GM21423 (cell line): Measurements from ENCODE around the gene C2orf15.
"Not testable (repeated sequence)": the region's sequence is repeated elsewhere in the genome, so short reads cannot be mapped to it uniquely, and the experiment has no call there.

Source experiments
- ATAC-seq: cut with Tn5 transposase; IDR thresholded peaks from one replicate; pipeline ENCODE4 v1.9.1; 2021; ENCODE audit warnings: mild to moderate bottlenecking, moderate library complexity; ENCODE audit not compliant: unreplicated experiment

Gene C2orf15

GRCh38 chr2:99141110-99142108 lies at the start of gene C2orf15:
TSS of gene C2orf15 (plus strand) at chr2:99141707. CDS start at chr2:99150559, 8,852 bp downstream.
- peak; percentile 88 for ATAC-seq

DNA sequence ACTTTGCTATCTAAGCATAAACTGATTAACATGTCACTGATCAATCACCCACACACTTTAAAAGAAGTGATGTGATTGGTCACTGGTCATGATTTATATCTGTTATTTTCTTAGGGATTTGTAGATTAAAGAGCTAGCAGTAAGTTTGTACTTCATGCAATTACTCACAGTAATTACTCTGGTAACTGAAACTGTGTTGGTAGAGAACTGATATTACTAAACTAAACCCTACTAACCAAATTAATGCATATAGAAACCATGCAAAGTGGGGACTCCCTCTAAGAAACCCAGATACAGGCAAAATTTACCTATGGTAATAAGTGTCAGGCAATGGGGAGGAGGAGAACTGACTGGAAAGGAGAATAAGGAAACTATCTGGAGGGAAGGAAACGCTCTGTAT lies 44.8 kb upstream of the C2orf15 start:
- ATAC-seq = no peak

- no peak for ATAC-seq
Measured at GRCh38 chr2:99101697-99102096, 39.8 kb upstream of the C2orf15 start.

GRCh38 chr2:99104006-99104405 lies 37.5 kb upstream of the C2orf15 start:
- no peak for ATAC-seq

DNA sequence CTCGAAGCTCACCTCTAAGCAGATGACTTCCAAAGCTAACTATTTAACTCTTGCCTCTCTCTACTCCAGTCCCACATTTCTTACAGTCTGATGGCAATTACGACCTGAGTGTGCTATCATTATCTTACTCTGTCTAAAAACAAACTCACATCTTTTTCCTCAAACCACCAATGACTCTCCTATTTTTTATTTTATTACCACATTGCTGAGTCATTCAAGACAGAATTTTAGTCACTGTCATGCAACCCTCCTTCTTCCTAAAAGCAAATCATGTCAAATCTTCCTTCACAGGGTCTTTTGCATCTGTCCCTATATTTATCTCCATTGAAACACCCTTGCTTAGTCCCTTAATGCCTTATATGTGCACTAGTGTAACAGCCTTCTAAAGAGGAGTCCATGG lies 34.6 kb upstream of the C2orf15 start:
- no peak for ATAC-seq

- no peak for ATAC-seq
Measured at GRCh38 chr2:99111236-99111635, 30.3 kb upstream of the C2orf15 start.

DNA sequence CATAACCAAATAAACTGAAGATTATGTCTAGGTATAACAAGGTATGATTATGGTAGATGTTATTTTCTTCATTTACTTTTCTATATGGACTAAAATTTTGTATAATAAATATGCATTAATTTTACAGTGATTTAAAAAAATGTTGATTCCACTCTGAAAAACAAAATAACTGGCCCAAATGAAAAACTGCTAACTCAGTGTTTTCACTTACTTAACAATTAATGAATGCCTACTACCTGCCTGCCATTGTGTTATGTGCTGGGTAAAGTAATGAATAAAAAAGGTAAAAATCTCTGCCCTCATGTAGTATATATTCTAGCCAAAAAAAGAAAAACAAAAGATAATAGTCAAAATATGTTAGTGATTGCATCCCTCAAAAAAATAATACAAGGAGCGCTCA lies 29.6 kb upstream of the C2orf15 start:
- no peak for ATAC-seq

DNA sequence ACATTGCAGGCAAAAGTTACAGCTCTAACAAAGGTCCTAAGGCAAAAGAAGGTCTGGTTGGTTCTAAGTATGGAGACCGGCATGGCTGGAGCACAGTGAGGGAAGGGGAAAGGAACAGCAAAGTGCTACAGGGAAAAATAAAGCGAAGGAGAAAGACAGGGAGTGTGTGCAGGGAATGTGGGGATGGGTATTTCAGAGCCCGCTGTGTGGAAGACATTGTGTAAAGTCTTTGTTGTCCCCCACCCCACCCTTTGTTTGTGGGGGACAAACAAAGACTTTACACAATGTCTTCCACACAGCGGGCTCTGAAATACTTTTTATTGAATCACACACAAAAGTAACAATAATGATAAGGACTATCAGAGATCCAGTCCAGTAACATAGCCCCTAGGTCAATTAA lies 28.9 kb upstream of the C2orf15 start:
- no peak for ATAC-seq

- no peak for ATAC-seq
Measured at GRCh38 chr2:99127981-99128380, 13.5 kb upstream of the C2orf15 start.

- not testable (repeated sequence) for ATAC-seq
Measured at GRCh38 chr2:99135044-99135556, 6.4 kb upstream of the C2orf15 start.

GRCh38 chr2:99139003-99139402 lies 2.5 kb upstream of the C2orf15 start:
- no peak for ATAC-seq

- ATAC-seq = no peak
Measured at GRCh38 chr2:99140056-99140859, 1.2 kb upstream of the C2orf15 start.

DNA sequence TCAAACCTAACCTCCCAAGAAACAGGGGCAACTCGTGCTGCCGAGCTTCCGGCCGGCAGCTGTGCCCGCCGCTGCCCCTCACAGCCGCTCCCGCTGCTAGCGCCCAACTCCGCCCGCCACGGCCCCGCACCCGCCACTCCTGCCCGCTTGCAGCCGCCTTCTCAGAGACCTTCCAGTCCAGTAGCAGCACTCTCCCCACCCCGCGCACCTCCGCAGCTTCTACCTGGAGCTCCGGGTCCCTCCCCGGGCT lies 722 bp upstream of the C2orf15 start:
- peak; percentile 23 for ATAC-seq

DNA sequence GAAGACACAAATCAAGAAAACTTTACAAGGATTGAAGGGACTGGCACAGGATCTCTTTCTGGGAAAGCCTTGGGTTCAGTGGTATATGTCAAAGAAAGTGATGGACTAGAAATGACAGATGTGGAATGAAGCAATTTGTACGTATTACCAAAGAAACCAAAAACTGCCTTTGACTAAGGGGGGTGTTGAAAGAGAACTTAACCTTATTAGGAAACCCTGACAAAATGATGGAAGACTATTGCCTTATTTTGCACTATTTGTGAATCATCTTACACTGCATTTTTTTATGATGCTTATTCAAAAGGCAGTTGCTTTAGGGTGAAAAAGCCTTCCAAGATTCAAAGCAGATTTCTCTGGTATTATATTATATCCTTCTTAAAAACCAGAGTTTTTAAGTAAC lies 9.2 kb downstream of the C2orf15 start:
- ATAC-seq = no peak

GRCh38 chr2:99152199-99152895 lies 10.8 kb downstream of the C2orf15 start:
- ATAC-seq = no peak

DNA sequence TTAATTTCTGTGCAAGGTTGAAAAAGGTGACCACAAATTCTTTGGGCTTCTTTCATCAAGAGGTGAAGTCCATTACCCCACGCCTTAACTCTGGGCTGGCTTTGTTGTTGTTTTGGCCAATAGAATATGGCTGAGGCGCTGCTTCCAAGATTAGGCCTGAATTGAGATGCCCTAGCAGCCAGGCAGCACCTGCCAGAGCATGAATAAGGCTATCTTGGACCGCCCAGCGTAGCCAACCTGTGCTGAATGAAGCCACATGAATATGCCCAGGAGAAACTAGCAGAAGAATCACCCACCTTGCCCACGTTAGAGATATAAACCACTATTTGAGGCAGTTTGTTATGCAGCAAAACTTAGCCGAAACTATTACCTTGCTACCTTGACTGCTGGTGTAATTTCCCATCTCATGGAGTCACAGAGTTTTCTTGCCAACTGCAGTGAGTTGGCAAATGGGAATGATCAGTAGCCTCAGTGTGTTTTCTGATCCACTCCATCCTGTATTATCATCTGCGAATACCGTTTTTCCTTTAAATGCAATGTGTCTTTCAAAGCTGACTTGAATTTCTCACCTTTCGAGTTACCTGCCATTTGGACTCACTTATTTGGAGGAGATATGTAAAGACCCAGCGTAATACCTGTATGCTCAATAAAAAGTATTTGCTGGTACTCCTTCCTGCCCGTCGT lies 12.6 kb downstream of the C2orf15 start:
- ATAC-seq = no peak

DNA sequence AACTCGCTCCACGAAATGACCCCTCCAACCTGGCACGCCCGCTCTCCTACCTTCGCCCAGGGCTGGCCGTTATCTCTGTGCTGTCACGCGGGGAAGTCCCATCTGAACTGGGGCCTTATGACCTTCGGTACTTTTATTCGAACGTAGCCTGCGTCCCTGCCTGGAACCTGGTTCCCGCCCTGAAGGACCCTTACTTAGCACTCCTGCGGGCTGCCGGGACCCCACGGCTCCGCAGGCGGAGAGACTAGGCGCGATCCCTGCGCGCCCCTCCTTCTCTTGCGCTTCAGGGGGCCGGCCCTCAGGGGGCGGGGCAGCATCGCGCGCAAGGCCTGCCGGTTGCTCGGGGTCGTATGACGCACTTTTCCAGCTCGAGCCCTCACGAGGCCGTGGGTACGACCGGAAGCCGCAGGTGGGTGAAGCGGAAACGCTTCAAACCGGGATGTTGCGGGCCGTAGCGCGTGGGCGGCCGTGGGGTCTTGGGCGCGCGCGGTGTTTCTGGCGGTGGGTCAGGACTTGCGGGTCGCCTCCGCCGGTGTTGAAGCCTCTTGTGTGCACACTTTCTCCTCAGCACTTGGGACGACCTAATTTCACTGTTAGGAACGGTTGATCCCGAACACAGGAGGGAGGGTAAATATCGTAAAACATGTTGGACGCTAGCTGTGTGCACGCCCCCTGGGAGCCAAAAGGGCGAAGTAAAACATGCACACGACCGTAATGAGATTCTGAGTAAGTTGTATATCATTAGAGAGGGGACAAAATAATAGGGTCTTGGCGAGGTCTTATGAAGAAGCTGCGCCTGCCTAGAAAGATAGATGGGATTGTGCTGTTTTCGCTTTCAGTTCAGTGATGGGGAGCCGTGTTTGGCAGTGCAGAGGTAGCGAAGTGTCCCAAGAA lies 13.4 kb downstream of the C2orf15 start, which contains the start of the genes LIPT1 and TSGA10:
TSS of gene LIPT1 (plus strand) at position 325 of the 894 bp plus-strand sequence. CDS start 6,991 bp downstream, outside the sequence.
TSS of gene TSGA10 (minus strand) at position 300 of the 894 bp plus-strand sequence. CDS start 45,503 bp downstream, outside the sequence.
- ATAC-seq = peak; percentile 92

DNA sequence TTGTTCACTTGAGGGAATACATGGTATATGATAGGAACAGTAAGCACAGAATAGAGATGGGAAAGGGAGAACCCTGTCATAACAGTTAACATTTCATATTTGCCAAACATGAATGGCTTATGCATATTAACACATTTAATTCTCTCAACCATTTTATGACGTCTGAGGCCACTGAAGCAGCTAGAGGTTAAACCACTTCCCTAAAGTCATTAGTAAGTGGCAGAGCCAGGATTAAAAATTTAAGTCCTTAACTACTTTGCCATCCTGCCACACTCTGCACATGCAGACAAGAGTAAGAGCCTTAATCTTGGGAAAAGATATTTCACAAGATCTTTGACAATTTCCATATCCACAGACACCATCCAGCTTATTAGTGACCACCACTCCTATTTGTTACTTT lies 15.4 kb downstream of the C2orf15 start:
- ATAC-seq = no peak

DNA sequence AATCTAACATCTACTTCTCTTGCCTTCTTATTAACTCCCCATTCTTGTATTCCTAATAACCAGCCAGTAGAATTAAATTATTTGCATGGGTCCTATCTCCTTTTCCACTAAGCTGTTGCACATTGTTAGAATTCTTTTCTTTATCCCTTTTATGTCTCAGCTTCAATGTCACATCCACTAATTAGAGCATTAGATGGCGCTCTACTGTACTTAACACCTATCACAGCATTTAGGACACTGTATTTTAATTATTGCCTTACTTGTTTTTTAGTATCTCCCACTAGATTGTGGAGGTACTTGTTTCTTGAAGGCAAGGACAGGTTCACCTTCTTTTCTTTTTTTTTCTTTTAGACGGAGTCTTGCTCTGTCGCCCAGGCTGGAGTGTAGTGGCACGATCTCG lies 17.1 kb downstream of the C2orf15 start:
- ATAC-seq = no peak
